Measurements from ENCODE around the gene DOHH. TPM values are rescaled to one million over a fixed set of nuclear protein-coding genes. Genes with fewer than 3 reads are reported as not detected.

DOHH gene
- total RNA-seq, 1 donor from 2014 or later, result 15.0 TPM

DNA sequence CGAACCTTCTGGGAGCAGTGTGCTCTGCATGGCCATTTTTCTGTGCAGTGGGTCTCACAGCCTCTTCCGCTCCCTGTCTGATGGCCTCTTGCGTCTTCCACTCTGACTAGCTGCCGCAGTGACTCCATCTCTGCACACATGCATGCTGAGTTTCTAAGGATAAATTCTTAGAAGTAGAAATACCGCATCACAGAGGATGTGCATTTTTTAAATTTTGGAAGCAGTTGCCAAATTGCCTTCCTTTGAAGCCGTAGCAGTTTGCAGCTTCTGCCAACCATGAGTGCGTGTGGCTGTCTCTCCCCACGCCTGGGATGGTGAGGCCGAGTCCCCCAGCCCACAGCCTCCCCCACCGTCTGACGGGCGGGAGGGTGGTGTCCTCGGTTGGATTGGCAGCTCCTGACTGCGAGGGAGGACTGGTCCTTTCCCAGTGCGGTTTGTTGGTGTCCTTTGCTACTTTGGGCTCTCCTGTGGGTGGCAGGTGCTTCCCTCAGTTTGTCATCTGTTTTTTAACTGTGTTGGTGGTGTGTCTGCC is 15.5 kb upstream of the DOHH start:
- no peaks in the 10 kb centered on the region for H3K9me3 ChIP-seq
- no peaks in the 10 kb centered on the region for H3K27me3 ChIP-seq
- TF ChIP-seq, protein P1, sequence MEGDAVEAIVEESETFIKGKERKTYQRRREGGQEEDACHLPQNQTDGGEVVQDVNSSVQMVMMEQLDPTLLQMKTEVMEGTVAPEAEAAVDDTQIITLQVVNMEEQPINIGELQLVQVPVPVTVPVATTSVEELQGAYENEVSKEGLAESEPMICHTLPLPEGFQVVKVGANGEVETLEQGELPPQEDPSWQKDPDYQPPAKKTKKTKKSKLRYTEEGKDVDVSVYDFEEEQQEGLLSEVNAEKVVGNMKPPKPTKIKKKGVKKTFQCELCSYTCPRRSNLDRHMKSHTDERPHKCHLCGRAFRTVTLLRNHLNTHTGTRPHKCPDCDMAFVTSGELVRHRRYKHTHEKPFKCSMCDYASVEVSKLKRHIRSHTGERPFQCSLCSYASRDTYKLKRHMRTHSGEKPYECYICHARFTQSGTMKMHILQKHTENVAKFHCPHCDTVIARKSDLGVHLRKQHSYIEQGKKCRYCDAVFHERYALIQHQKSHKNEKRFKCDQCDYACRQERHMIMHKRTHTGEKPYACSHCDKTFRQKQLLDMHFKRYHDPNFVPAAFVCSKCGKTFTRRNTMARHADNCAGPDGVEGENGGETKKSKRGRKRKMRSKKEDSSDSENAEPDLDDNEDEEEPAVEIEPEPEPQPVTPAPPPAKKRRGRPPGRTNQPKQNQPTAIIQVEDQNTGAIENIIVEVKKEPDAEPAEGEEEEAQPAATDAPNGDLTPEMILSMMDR (IDR thresholded peaks at IDR 0.05), result no peak
- no peak for TF ChIP-seq POLR2AphosphoS5 (IDR thresholded peaks at IDR 0.05; ENCODE audit: insufficient read depth in 1 of 2, low read depth in 1 of 2)
- no peak for TF ChIP-seq POLR2A (IDR thresholded peaks at IDR 0.05)
- H3K4me1 ChIP-seq, result peaks cover 81% of the 10 kb centered on the region
- H3K4me3 ChIP-seq, result no peak overlapping the region
- H3K27ac ChIP-seq, result no peak overlapping the region
- intact Hi-C loops (cut with DNase I), result no loop called here
- peaks cover 0 to 4% of the 10 kb centered on the region in 2 donors for H3K36me3 ChIP-seq
- DNase-seq (ENCODE audit: extremely low spot score in 2 of 2), result no peak

DNA sequence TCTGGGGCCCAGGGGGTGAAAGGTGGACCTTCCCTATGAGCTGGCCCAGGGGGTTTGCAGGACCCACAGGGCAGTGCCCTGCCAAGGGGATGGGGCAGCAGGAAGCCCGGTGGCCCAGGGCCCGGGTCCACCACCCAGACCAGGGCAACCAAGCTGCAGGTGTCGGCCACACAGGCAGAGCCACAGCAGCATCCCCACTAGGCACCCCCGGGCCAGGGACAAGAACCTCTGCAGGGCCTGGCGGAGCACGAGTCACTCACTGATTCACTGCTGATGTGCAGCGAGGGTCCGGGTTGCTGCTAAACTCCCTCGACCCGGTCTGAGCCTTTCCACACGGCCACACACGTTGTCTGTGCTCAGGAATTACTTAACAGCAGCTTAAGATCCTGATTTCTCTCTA is 14.5 kb upstream of the DOHH start:
- Histone ChIP-seq H3K4me3 (no peak overlapping the region), H3K9me3 (no peaks in the 10 kb centered on the region), H3K36me3 (peaks cover 0 to 8% of the 10 kb centered on the region in 2 donors), H3K27me3 (no peaks in the 10 kb centered on the region), H3K27ac (no peak overlapping the region), H3K4me1 (peaks cover 79% of the 10 kb centered on the region)
- TF ChIP-seq POLR2A (IDR thresholded peaks at IDR 0.05) (no peak), POLR2AphosphoS5 (IDR thresholded peaks at IDR 0.05; ENCODE audit: insufficient read depth in 1 of 2, low read depth in 1 of 2) (no peak)
- TF ChIP-seq, protein P1 (IDR thresholded peaks at IDR 0.05), result no peak
- intact Hi-C loops (cut with DNase I), result no loop called here
- no peak for DNase-seq (ENCODE audit: extremely low spot score in 2 of 2)

DNA sequence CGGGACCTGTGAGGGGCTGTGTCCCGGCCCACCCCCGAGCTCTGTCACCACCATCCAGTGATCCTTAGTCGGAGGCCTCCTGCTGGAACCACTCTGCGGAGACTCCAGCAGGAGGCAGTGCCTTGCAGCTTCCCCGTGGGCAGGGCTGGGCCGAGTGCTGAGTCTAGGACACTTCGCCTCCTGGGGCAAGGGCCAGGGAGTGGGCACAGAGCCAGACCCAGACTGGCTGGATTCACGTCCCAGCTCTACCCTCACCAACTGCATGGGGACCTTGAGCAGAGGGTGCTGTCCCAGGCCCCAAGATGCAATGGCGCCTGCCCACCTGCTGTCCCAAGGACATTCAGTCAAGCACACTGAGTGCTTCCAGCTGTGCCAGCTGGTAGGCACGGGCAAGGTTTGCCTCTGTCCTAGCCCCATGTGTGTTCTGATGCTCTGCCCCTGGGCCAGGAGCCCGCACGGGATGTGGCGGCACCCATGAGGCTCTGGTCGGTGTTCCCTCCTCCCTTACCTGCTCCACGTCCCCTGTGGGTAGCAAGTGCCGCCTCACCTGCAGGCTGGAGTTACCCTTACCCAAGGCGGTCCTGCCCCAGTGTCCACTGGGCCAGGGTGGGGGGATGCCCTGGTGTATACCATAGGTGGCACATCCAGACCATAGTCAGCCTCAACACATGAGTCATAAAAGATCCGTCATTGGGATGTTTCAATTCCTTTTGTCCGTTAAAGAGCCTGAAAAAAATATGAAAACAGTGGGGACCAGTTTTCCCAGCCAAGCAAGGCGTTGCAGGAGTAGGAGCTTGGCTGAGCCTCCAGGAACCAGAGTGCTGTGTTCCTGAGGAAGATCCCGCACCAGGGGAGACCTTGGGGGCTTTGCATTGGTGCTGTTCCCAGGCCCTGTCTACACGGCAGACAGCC is 13.0 kb upstream of the DOHH start:
- Histone ChIP-seq H3K36me3 (peaks cover 0 to 4% of the 10 kb centered on the region in 2 donors), H3K27ac (no peak overlapping the region), H3K9me3 (no peaks in the 10 kb centered on the region), H3K4me3 (no peak overlapping the region), H3K27me3 (no peaks in the 10 kb centered on the region), H3K4me1 (peaks cover 80% of the 10 kb centered on the region)
- no peak for DNase-seq (ENCODE audit: extremely low spot score in 2 of 2)
- intact Hi-C loops (cut with DNase I), result no loop called here
- TF ChIP-seq POLR2A (IDR thresholded peaks at IDR 0.05) (no peak), POLR2AphosphoS5 (IDR thresholded peaks at IDR 0.05; ENCODE audit: insufficient read depth in 1 of 2, low read depth in 1 of 2) (no peak)
- TF ChIP-seq, protein P1 (IDR thresholded peaks at IDR 0.05), result no peak

DNA sequence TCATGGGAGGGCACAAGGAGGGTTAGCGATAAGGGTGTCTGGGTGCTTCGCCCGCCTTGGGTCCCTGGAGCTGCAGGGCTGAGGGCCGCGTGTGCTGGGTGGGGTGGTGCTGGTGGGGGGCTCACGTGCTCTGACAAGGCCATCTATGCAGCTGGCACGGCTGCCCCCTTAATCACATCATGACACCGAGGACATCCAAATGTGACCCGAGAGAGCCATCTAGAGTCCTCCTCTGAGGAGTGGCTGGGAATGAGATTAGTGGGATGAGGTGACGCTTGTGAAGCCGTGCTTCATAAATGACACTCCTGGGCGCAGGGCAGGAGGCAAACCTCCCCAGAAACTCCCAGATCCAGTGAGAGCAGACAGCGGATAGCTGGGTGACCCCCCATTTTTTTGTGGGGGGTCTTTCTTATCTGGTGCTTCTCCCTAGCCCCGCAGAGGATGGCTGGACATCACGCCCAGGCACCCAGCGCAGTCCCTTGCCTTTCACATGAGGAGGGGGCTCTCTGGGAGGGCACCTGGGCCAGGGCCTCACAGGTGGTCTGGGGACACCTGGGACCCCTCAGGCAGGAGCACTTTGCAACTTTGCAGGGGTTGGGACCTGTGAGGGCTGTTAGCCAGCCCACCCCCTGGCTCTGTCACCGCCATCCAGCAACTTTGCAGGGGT is 12.2 kb upstream of the DOHH start:
- peaks cover 86% of the 10 kb centered on the region for H3K4me1 ChIP-seq
- TF ChIP-seq, protein P1 (IDR thresholded peaks at IDR 0.05), result no peak
- TF ChIP-seq POLR2AphosphoS5 (IDR thresholded peaks at IDR 0.05; ENCODE audit: insufficient read depth in 1 of 2, low read depth in 1 of 2), result no peak
- no peak for TF ChIP-seq POLR2A (IDR thresholded peaks at IDR 0.05)
- DNase-seq (ENCODE audit: extremely low spot score in 2 of 2), result no peak
- intact Hi-C loops (cut with DNase I), result no loop called here
- no peaks in the 10 kb centered on the region for H3K27me3 ChIP-seq
- peaks cover 0 to 4% of the 10 kb centered on the region in 2 donors for H3K36me3 ChIP-seq
- H3K4me3 ChIP-seq, result no peak overlapping the region
- no peak overlapping the region for H3K27ac ChIP-seq
- H3K9me3 ChIP-seq, result no peaks in the 10 kb centered on the region

Data from vagina (tissue), 2 donors.